ENCODE data around the gene LDHB.
"Not testable (repeated sequence)": the region's sequence is repeated elsewhere in the genome, so short reads cannot be mapped to it uniquely, and the experiment has no call there.

- TF ChIP-seq, protein P1, sequence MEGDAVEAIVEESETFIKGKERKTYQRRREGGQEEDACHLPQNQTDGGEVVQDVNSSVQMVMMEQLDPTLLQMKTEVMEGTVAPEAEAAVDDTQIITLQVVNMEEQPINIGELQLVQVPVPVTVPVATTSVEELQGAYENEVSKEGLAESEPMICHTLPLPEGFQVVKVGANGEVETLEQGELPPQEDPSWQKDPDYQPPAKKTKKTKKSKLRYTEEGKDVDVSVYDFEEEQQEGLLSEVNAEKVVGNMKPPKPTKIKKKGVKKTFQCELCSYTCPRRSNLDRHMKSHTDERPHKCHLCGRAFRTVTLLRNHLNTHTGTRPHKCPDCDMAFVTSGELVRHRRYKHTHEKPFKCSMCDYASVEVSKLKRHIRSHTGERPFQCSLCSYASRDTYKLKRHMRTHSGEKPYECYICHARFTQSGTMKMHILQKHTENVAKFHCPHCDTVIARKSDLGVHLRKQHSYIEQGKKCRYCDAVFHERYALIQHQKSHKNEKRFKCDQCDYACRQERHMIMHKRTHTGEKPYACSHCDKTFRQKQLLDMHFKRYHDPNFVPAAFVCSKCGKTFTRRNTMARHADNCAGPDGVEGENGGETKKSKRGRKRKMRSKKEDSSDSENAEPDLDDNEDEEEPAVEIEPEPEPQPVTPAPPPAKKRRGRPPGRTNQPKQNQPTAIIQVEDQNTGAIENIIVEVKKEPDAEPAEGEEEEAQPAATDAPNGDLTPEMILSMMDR (conservative IDR thresholded peaks at IDR 0.05; ENCODE audit: low read depth, low read length) = not testable (repeated sequence)
- TF ChIP-seq EZH2 (IDR thresholded peaks at IDR 0.05; ENCODE audit: low read length, unreplicated experiment); EZH2phosphoT487 (IDR thresholded peaks at IDR 0.05; ENCODE audit: borderline replicate concordance, low read length): not testable (repeated sequence)
These were observed 3.9 kb upstream of the LDHB start for GRCh38 chr12:21661396-21662093.
